ENCODE measurements around the gene MAP3K14. TPM values are rescaled to one million over a fixed set of nuclear protein-coding genes. Genes with fewer than 3 reads are reported as not detected.

Gene MAP3K14
- total RNA-seq, 1 experiment from 2014 or later = 7.8 TPM

DNA sequence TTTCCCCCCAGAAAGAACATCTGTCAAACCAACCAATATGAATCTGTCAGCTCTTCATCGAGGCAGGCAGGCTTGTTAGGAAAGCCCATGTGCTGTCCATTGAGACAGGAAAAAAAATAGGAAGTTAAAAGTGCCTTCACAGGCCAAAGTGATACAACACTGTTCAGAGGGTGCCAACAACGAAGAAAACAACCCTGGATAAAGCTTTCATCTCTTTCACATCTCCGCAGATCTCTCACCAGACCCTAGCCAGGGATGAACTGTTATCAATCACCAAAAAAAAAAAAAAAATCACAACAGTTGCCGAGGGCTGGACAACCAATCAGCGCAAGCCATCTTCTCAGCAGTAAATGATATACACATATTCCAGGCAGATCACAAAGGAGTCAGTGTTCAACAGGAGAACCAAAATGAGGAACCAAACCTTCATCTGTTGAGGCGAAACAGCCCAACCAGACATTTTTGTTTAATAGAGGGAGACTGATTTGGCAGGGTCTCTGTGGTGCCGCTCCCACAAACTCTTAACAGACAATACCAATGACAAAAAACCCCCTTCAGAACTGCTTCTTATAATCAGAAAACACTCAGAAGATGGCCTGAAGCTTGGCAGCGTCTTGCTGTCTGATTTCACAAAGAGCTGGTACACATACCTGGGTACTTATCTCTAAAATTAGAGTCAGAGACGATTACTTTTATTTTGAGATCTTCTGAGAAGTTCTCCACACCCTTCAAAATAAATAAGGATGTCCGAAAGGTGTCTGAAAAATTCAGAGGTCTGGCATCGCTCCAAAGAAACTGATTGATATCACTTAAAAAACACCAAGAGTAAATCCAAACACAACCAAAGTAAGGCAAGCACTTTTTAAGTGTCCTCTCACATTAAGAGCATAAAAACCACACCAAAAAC, 1.8 kb downstream of the MAP3K14 start:
- TF ChIP-seq, protein P1, sequence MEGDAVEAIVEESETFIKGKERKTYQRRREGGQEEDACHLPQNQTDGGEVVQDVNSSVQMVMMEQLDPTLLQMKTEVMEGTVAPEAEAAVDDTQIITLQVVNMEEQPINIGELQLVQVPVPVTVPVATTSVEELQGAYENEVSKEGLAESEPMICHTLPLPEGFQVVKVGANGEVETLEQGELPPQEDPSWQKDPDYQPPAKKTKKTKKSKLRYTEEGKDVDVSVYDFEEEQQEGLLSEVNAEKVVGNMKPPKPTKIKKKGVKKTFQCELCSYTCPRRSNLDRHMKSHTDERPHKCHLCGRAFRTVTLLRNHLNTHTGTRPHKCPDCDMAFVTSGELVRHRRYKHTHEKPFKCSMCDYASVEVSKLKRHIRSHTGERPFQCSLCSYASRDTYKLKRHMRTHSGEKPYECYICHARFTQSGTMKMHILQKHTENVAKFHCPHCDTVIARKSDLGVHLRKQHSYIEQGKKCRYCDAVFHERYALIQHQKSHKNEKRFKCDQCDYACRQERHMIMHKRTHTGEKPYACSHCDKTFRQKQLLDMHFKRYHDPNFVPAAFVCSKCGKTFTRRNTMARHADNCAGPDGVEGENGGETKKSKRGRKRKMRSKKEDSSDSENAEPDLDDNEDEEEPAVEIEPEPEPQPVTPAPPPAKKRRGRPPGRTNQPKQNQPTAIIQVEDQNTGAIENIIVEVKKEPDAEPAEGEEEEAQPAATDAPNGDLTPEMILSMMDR (conservative IDR thresholded peaks at IDR 0.05) = no peak
- no peak overlapping the region for H3K27ac ChIP-seq (ENCODE audit: insufficient read length, low read depth, low read length)
- H3K79me2 ChIP-seq (ENCODE audit: insufficient read depth, low read length) = peaks cover 9% of the 10 kb centered on the region; the same call in 1 of the 2 replicates
- no peak for DNase-seq
- H3K4ac ChIP-seq (ENCODE audit: low read depth, low read length) = no peak overlapping the region
- H2BK15ac ChIP-seq (ENCODE audit: low read depth, low read length) = no peak overlapping the region
- no peak overlapping the region for H3K18ac ChIP-seq (ENCODE audit: insufficient read length, low read depth, low read length)
- peak overlapping the region; percentile 92 for H3K4me2 ChIP-seq (ENCODE audit: insufficient read depth, insufficient read length, low read length)
- H2BK120ac ChIP-seq (ENCODE audit: low read depth, low read length, poor library complexity, severe bottlenecking) = no peak overlapping the region
- Mint-ChIP-seq H3K36me3 (ENCODE audit: insufficient read depth in 1 of 3, low read depth in 3 of 3) (peaks cover 0 to 4% (median 0%) of the 10 kb centered on the region in 3 experiments; a peak in 2 of 7 replicates), H3K4me3 (peak overlapping the region; percentile 84 to 93), H3K27me3 (ENCODE audit: low read depth) (peaks cover 3% of the 10 kb centered on the region; the same call in 1 of the 2 replicates), H3K4me1 (peaks cover 32 to 37% of the 10 kb centered on the region in 2 experiments), H3K27ac (no peak overlapping the region), H3K9me3 (no peaks in the 10 kb centered on the region)
- no peaks in the 10 kb centered on the region for H3K79me1 ChIP-seq (ENCODE audit: insufficient read depth, low read depth, low read length, poor library complexity, severe bottlenecking)
- peaks cover 11% of the 10 kb centered on the region for H3K23me2 ChIP-seq (ENCODE audit: insufficient read length, low read depth, low read length, poor library complexity, severe bottlenecking)
- no peak overlapping the region for H2BK12ac ChIP-seq (ENCODE audit: insufficient read length, low read depth, low read length)
- no peak overlapping the region for H4K91ac ChIP-seq (ENCODE audit: insufficient read length, low read depth, low read length)
- H4K5ac ChIP-seq (ENCODE audit: insufficient read length, low read depth, low read length) = no peak overlapping the region
- no peak overlapping the region for H2BK20ac ChIP-seq (ENCODE audit: low read depth, low read length, poor library complexity, severe bottlenecking)
- no peak overlapping the region for H3K56ac ChIP-seq (ENCODE audit: insufficient read length, low read depth, low read length)
- H3K9me3 ChIP-seq (ENCODE audit: control insufficient read depth, low read depth, low read length) = no peaks in the 10 kb centered on the region
- no peak overlapping the region for H3T11ph ChIP-seq (ENCODE audit: low read length)
- H2AFZ ChIP-seq (ENCODE audit: low read length) = no peak overlapping the region
- no peak overlapping the region for H2BK5ac ChIP-seq (ENCODE audit: insufficient read length, low read length)
- no peak overlapping the region for H3K9ac ChIP-seq (ENCODE audit: extremely low read depth, insufficient read length, low read length)
- WGBS (ENCODE audit: extremely low coverage, insufficient read length, low lambda C conversion rate) = no CpG with 5 or more reads among the region's 11 CpGs
- no peak overlapping the region for H3K14ac ChIP-seq (ENCODE audit: insufficient read depth, low read length)
- no peak overlapping the region for H4K8ac ChIP-seq (replicated peaks; ENCODE audit: insufficient read length, low read depth, low read length)
- no peak overlapping the region for H2AK5ac ChIP-seq (ENCODE audit: insufficient read length, low read length)
- H3K23ac ChIP-seq (ENCODE audit: insufficient read length, low read depth, low read length) = no peak overlapping the region
- H3K4me1 ChIP-seq (ENCODE audit: insufficient read depth, low read length) = peaks cover 3% of the 10 kb centered on the region; the same call in 1 of the 2 replicates
- H3K27me3 ChIP-seq (ENCODE audit: insufficient read depth, low read length) = no peaks in the 10 kb centered on the region; the same call in 1 of the 2 replicates
- no peaks in the 10 kb centered on the region for H4K20me1 ChIP-seq (ENCODE audit: control insufficient read depth, insufficient read depth, insufficient read length)
